Measurements from ENCODE around the gene SLC38A5.

SLC38A5 gene

DNA sequence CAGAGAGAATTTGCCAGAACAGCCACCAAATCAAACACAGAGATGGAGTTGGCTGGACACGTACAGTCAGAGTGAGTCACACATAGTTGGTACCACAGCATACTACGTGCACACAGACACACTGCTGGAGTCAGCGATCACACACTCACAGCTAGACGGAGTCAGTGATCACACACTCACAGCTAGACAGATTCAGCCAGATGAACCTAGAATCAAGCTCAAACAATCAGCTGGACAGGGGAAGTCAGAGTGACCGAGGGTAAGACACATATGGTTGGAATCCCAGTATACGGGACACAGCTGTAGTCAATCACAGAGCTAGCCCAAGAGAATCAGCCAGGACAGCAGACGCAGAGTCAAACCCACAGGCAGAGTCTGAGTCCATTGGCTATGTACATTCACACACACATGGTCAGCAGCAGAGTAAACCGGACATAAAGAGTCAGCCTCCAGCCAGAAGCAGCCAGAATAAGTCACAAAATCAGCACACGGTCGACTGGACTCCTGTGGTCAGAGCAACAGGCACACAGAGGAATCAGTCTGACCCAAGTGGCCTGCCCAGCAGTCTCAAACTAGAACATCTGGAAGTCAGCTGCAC is 4.6 kb downstream of the SLC38A5 start:
- H3K9me3 ChIP-seq (ENCODE audit: control insufficient read depth, low read length): no peaks in the 10 kb centered on the region
- H3K27ac ChIP-seq: no peak overlapping the region
- H3K79me2 ChIP-seq: no peaks in the 10 kb centered on the region
- TF ChIP-seq CTCF (IDR thresholded peaks at IDR 0.05): no peak
- no peak overlapping the region for H3K4me3 ChIP-seq (ENCODE audit: low read depth, low read length)
- no peak overlapping the region for H3K9ac ChIP-seq
- no peaks in the 10 kb centered on the region for H3K4me1 ChIP-seq
- H3K36me3 ChIP-seq (ENCODE audit: control insufficient read depth, insufficient read depth, low read length): no peaks in the 10 kb centered on the region
- no peaks in the 10 kb centered on the region for H3K27me3 ChIP-seq (ENCODE audit: control insufficient read depth, insufficient read depth, low read length)
- H2AFZ ChIP-seq: no peak overlapping the region
- no peak overlapping the region for H3K4me2 ChIP-seq (ENCODE audit: low read length)

DNA sequence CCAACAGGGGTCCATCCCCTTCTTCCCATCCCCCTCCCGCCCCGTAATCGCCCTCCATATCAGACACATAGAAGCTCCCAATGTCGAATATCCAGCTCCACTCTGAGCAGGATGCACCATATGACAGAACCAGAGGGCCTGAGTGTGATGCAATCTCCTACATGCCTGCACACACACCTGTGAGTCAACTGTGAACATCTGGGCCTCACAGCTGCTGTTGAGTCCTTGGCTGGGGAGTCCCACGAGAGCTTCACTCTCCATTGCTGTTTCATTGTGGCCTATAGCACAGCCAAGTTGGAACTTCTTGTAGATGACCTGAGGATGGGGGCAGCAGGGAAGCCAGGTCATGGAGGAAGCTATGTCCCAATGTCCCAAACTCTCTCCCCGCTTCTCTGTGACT is 8.2 kb downstream of the SLC38A5 start:
- H2AFZ ChIP-seq: no peak overlapping the region
- no peak for TF ChIP-seq CTCF (IDR thresholded peaks at IDR 0.05)
- no peak overlapping the region for H3K27ac ChIP-seq
- no peak overlapping the region for H3K4me2 ChIP-seq (ENCODE audit: low read length)
- no peaks in the 10 kb centered on the region for H3K4me1 ChIP-seq
- H3K79me2 ChIP-seq: no peaks in the 10 kb centered on the region
- no peak overlapping the region for H3K4me3 ChIP-seq (ENCODE audit: low read depth, low read length)
- H3K9ac ChIP-seq: no peak overlapping the region
- no peaks in the 10 kb centered on the region for H3K9me3 ChIP-seq (ENCODE audit: control insufficient read depth, low read length)
- no peaks in the 10 kb centered on the region for H3K36me3 ChIP-seq (ENCODE audit: control insufficient read depth, insufficient read depth, low read length)
- H3K27me3 ChIP-seq (ENCODE audit: control insufficient read depth, insufficient read depth, low read length): no peaks in the 10 kb centered on the region

- Histone ChIP-seq H3K4me2 (ENCODE audit: low read length) (no peak overlapping the region), H3K9me3 (ENCODE audit: control insufficient read depth, low read length) (no peaks in the 10 kb centered on the region), H3K27me3 (ENCODE audit: control insufficient read depth, insufficient read depth, low read length) (no peaks in the 10 kb centered on the region), H3K36me3 (ENCODE audit: control insufficient read depth, insufficient read depth, low read length) (no peaks in the 10 kb centered on the region), H3K4me3 (ENCODE audit: low read depth, low read length) (no peak overlapping the region), H3K79me2 (no peaks in the 10 kb centered on the region), H3K9ac (no peak overlapping the region), H2AFZ (no peak overlapping the region), H3K4me1 (no peaks in the 10 kb centered on the region), H3K27ac (no peak overlapping the region)
- no peak for TF ChIP-seq CTCF (IDR thresholded peaks at IDR 0.05)
Observed at GRCh38 chrX:48460606-48461005, 9.5 kb downstream of the SLC38A5 start.

- no peaks in the 10 kb centered on the region for H3K79me2 ChIP-seq
- no peak overlapping the region for H3K4me2 ChIP-seq (ENCODE audit: low read length)
- no peaks in the 10 kb centered on the region for H3K27me3 ChIP-seq (ENCODE audit: control insufficient read depth, insufficient read depth, low read length)
- H3K4me1 ChIP-seq: no peaks in the 10 kb centered on the region
- H2AFZ ChIP-seq: no peak overlapping the region
- no peak overlapping the region for H3K27ac ChIP-seq
- H3K4me3 ChIP-seq (ENCODE audit: low read depth, low read length): no peak overlapping the region
- no peaks in the 10 kb centered on the region for H3K9me3 ChIP-seq (ENCODE audit: control insufficient read depth, low read length)
- no peak overlapping the region for H3K9ac ChIP-seq
- no peaks in the 10 kb centered on the region for H3K36me3 ChIP-seq (ENCODE audit: control insufficient read depth, insufficient read depth, low read length)
- no peak for TF ChIP-seq CTCF (IDR thresholded peaks at IDR 0.05)
Observed at GRCh38 chrX:48460031-48460430, 10.0 kb downstream of the SLC38A5 start.

DNA sequence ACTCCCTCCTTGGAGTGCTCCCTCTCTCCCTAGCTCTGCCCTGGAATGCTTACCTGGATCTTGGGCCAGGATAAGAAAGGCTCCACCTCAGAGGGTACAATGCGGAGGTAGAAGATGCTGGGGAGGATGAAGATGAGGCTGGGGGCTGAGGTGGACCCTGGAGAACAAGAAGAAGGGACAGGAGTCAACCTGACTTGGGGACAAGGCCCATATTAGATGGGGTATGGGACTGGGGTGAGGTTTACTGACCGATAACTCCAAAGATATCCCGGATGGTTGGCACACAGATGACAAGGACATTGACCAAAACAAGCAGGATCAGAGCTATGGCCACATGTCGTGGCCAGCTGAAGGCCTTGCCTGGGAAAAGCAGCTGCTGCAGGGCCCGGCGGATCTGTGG is 10.6 kb downstream of the SLC38A5 start:
- H3K4me1 ChIP-seq: no peaks in the 10 kb centered on the region
- H3K4me2 ChIP-seq (ENCODE audit: low read length): no peak overlapping the region
- H3K79me2 ChIP-seq: no peaks in the 10 kb centered on the region
- H3K4me3 ChIP-seq (ENCODE audit: low read depth, low read length): no peak overlapping the region
- H3K9ac ChIP-seq: no peak overlapping the region
- H3K27ac ChIP-seq: no peak overlapping the region
- no peak for TF ChIP-seq CTCF (IDR thresholded peaks at IDR 0.05)
- H3K9me3 ChIP-seq (ENCODE audit: control insufficient read depth, low read length): no peaks in the 10 kb centered on the region
- no peaks in the 10 kb centered on the region for H3K36me3 ChIP-seq (ENCODE audit: control insufficient read depth, insufficient read depth, low read length)
- H2AFZ ChIP-seq: no peak overlapping the region
- no peaks in the 10 kb centered on the region for H3K27me3 ChIP-seq (ENCODE audit: control insufficient read depth, insufficient read depth, low read length)
